H1 (cell line): ENCODE measurements around the gene TBX4. TPM values are rescaled to one million over a fixed set of nuclear protein-coding genes. Genes with fewer than 3 reads are reported as not detected.

ENCODE experiments used
- CTCF ChIA-PET: fragments of 300-600 bp; sonication (Branson Sonifier 250); formaldehyde crosslinking; loops from one replicate; lab custom pipeline; 2021; ENCODE audit not compliant: partially characterized antibody; lab: Charles Lee
- POLR2A ChIA-PET: fragments of 300-600 bp; sonication (Branson Sonifier 250); formaldehyde crosslinking; loops from one replicate; lab custom pipeline; 2021; ENCODE audit warnings: inconsistent platforms; ENCODE audit not compliant: partially characterized antibody; lab: Charles Lee
- DNase-seq, 2 experiments: peaks; one replicate each; pipeline versions ENCODE4 v3.0.0 to v3.0.0-alpha.2; 2010 to 2022; ENCODE audit warnings: low spot score in 2 of 2, low read depth in 1 of 2, mixed read lengths in 1 of 2
- FAIRE-seq: peaks from 2 replicates; lab custom pipeline; 2011; peaks lifted over from hg19 to GRCh38; lab: Jason Lieb, UNC
- H2AFZ ChIP-seq: 2 replicates; pipeline ENCODE4 v1.8.1; 2012; ENCODE audit warnings: low read length, inconsistent platforms
- H2AK5ac ChIP-seq: 2 replicates; pipeline ENCODE4 v1.6.1; 2013; ENCODE audit warnings: low read depth, low read length
- H2BK120ac ChIP-seq: replicated peaks from 2 replicates; pipeline ENCODE3; 2013; ENCODE audit warnings: low read depth, low read length, inconsistent platforms
- H2BK12ac ChIP-seq: 2 replicates; pipeline ENCODE4 v1.6.1; 2013; ENCODE audit warnings: low read depth, low read length
- H2BK15ac ChIP-seq: 2 replicates; pipeline ENCODE4 v1.6.1; 2013; ENCODE audit warnings: low read length
- H2BK20ac ChIP-seq: 2 replicates; pipeline ENCODE4 v1.6.1; 2013; ENCODE audit warnings: low read length
- H2BK5ac ChIP-seq: 2 replicates; pipeline ENCODE4 v1.6.1; 2013; ENCODE audit warnings: low read depth, low read length
- H3K14ac ChIP-seq: 2 replicates; pipeline ENCODE4 v1.6.1; 2013; ENCODE audit warnings: inconsistent platforms; ENCODE audit not compliant: insufficient read length
- H3K18ac ChIP-seq: 2 replicates; pipeline ENCODE4 v1.6.1; 2013; ENCODE audit warnings: low read length; ENCODE audit errors: extremely low read depth
- H3K23ac ChIP-seq: 2 replicates; pipeline ENCODE4 v1.6.1; 2013; ENCODE audit warnings: inconsistent platforms; ENCODE audit not compliant: insufficient read length
- H3K23me2 ChIP-seq: 2 replicates; pipeline ENCODE4 v1.6.1; 2013; ENCODE audit warnings: low read depth, low read length
- H3K27ac ChIP-seq: 2 replicates; pipeline ENCODE4 v1.6.1; 2011; ENCODE audit warnings: low read depth, low read length, inconsistent platforms
- H3K27me3 ChIP-seq, 4 experiments: replicated peaks in 1 of 4; 1 replicate in 1 of 4; 2 replicates in 3 of 4; pipeline versions ENCODE4 v1.6.1 to v1.8.1; 2011 to 2013; ENCODE audit warnings: low read length in 3 of 4, mild to moderate bottlenecking in 3 of 4, inconsistent platforms in 2 of 4, mixed read lengths in 2 of 4, moderate library complexity in 1 of 4; ENCODE audit not compliant: control insufficient read depth in 3 of 4, insufficient read depth in 3 of 4; ENCODE audit errors: extremely low read depth in 1 of 4
- H3K36me3 ChIP-seq, 4 experiments: 2 replicates each; pipeline versions ENCODE4 v1.6.1 to v1.8.1; 2011 to 2013; ENCODE audit warnings: mild to moderate bottlenecking in 4 of 4, low read length in 3 of 4, moderate library complexity in 2 of 4, control low read depth in 1 of 4, inconsistent platforms in 1 of 4; ENCODE audit not compliant: insufficient read depth in 4 of 4, control insufficient read depth in 2 of 4
- H3K4ac ChIP-seq: replicated peaks from 2 replicates; pipeline ENCODE3; 2013; ENCODE audit warnings: low read length, low read depth, mixed read lengths, inconsistent platforms; ENCODE audit not compliant: insufficient read length
- H3K4me1 ChIP-seq, 4 experiments: replicated peaks in 1 of 4; 1 replicate in 1 of 4; 2 replicates in 3 of 4; pipeline versions ENCODE4 v1.6.1 to v1.8.1; 2011 to 2013; ENCODE audit warnings: low read length in 3 of 4, inconsistent platforms in 2 of 4, mixed read lengths in 1 of 4; ENCODE audit not compliant: insufficient read depth in 4 of 4, control insufficient read depth in 3 of 4
- H3K4me2 ChIP-seq, 2 experiments: 2 replicates each; pipeline versions ENCODE4 v1.6.1 to v1.8.1; 2011 to 2013; ENCODE audit warnings: low read depth in 2 of 2, low read length in 2 of 2, control low read depth in 1 of 2, inconsistent platforms in 1 of 2, mild to moderate bottlenecking in 1 of 2; ENCODE audit not compliant: insufficient read depth in 1 of 2
- H3K4me3 ChIP-seq, 4 experiments: fragments of 200-600, 300-600 bp in 1 of 4; sonication (generic), shearing (Covaris generic), sonication (Bioruptor Twin) in 1 of 4; 2 replicates each; pipeline versions ENCODE4 v1.5.1 to v1.8.1; 2011 to 2016; ENCODE audit warnings: low read length in 4 of 4, low read depth in 3 of 4, control low read depth in 2 of 4, inconsistent platforms in 2 of 4, mild to moderate bottlenecking in 2 of 4, mixed read lengths in 1 of 4, moderate library complexity in 1 of 4; ENCODE audit not compliant: insufficient read depth in 2 of 4; ENCODE audit errors: extremely low read depth in 1 of 4
- H3K56ac ChIP-seq: replicated peaks from 2 replicates; pipeline ENCODE3; 2013; ENCODE audit warnings: low read depth, mild to moderate bottlenecking, mixed read lengths, low read length, inconsistent platforms; ENCODE audit not compliant: insufficient read length
- H3K79me1 ChIP-seq: 2 replicates; pipeline ENCODE4 v1.6.1; 2013; ENCODE audit warnings: low read depth, low read length, control low read depth
- H3K79me2 ChIP-seq, 2 experiments: 2 replicates each; pipeline versions ENCODE4 v1.6.1 to v1.8.1; 2012 to 2013; ENCODE audit warnings: low read length in 2 of 2, mild to moderate bottlenecking in 2 of 2, inconsistent platforms in 1 of 2; ENCODE audit not compliant: insufficient read depth in 2 of 2, control insufficient read depth in 1 of 2
- H3K9ac ChIP-seq, 4 experiments: replicated peaks in 1 of 4; 1 replicate in 1 of 4; 2 replicates in 3 of 4; pipeline versions ENCODE4 v1.6.1 to v1.8.1; 2011 to 2013; ENCODE audit warnings: low read depth in 3 of 4, low read length in 3 of 4, control low read depth in 2 of 4, mild to moderate bottlenecking in 2 of 4, moderate library complexity in 2 of 4, inconsistent platforms in 1 of 4; ENCODE audit errors: extremely low read depth in 1 of 4
- H3K9me3 ChIP-seq, 2 experiments: 2 replicates each; pipeline versions ENCODE4 v1.6.1 to v1.8.1; 2012 to 2013; ENCODE audit warnings: mild to moderate bottlenecking in 2 of 2, moderate library complexity in 2 of 2, control low read depth in 1 of 2, inconsistent platforms in 1 of 2, low read depth in 1 of 2, low read length in 1 of 2, mixed read lengths in 1 of 2; ENCODE audit not compliant: insufficient read depth in 2 of 2
- H4K20me1 ChIP-seq, 2 experiments: replicated peaks in 1 of 2; 2 replicates each; pipeline versions ENCODE3 to v1.8.1; 2011 to 2013; ENCODE audit warnings: inconsistent platforms in 2 of 2, low read length in 2 of 2, mild to moderate bottlenecking in 1 of 2; ENCODE audit not compliant: insufficient read depth in 2 of 2, control insufficient read depth in 1 of 2
- H4K5ac ChIP-seq: 2 replicates; pipeline ENCODE4 v1.6.1; 2013; ENCODE audit warnings: low read length, low read depth, mixed read lengths, inconsistent platforms; ENCODE audit not compliant: insufficient read length
- H4K8ac ChIP-seq: 2 replicates; pipeline ENCODE4 v1.8.0; 2013; ENCODE audit warnings: mild to moderate bottlenecking, moderate library complexity, low read length, inconsistent platforms; ENCODE audit not compliant: insufficient read depth; ENCODE audit errors: extremely low read depth
- H4K91ac ChIP-seq: replicated peaks from 2 replicates; pipeline ENCODE3; 2013; ENCODE audit warnings: low read length, mixed read lengths, inconsistent platforms; ENCODE audit not compliant: insufficient read length
- BCL11A ChIP-seq, 2 experiments: IDR thresholded peaks; one replicate each; pipeline ENCODE4 v1.6.1; 2011; ENCODE audit warnings: low read depth in 2 of 2, low read length in 2 of 2, mild to moderate bottlenecking in 2 of 2
- CBX8 ChIP-seq: fragments of 300-800, 300-1000 bp; sonication (generic); IDR thresholded peaks from 2 replicates; pipeline ENCODE4 v1.7.1; 2016; ENCODE audit warnings: low read depth, low read length, borderline replicate concordance
- CHD1 ChIP-seq: IDR thresholded peaks from 2 replicates; pipeline ENCODE4 v1.6.1; 2012; ENCODE audit warnings: low read depth, low read length, improper control_type of control experiment
- CHD2 ChIP-seq: IDR thresholded peaks from 2 replicates; pipeline ENCODE4 v1.6.1; 2012; ENCODE audit warnings: low read length, improper control_type of control experiment
- KDM4A ChIP-seq: IDR thresholded peaks from one replicate; pipeline ENCODE4 v1.7.1; 2012; ENCODE audit warnings: low read depth, mild to moderate bottlenecking, moderate library complexity, low read length, inconsistent platforms; ENCODE audit not compliant: severe bottlenecking
- PHF8 ChIP-seq: fragments of 200-600 bp; sonication (generic); conservative IDR thresholded peaks from 2 replicates; pipeline ENCODE4 v1.7.1; 2012; ENCODE audit warnings: low read depth, mild to moderate bottlenecking, inconsistent platforms, low read length, moderate library complexity
- POU5F1 ChIP-seq: IDR thresholded peaks from 2 replicates; pipeline ENCODE4 v1.6.1; 2011; ENCODE audit warnings: low read depth, mild to moderate bottlenecking, low read length, moderate library complexity
- RBBP5 ChIP-seq: IDR thresholded peaks from 2 replicates; pipeline ENCODE4 v1.7.1; 2012; ENCODE audit warnings: low read depth, mild to moderate bottlenecking, inconsistent platforms, low read length, moderate library complexity, borderline replicate concordance
- RFX5 ChIP-seq: IDR thresholded peaks from 2 replicates; pipeline ENCODE4 v1.6.1; 2011; ENCODE audit warnings: low read depth, low read length, improper control_type of control experiment, borderline replicate concordance
- SIRT6 ChIP-seq: IDR thresholded peaks from one replicate; pipeline ENCODE4 v1.7.1; 2012; ENCODE audit warnings: low read length, inconsistent platforms
- SP4 ChIP-seq: IDR thresholded peaks from 2 replicates; pipeline ENCODE4 v1.6.1; 2012; ENCODE audit warnings: low read length, inconsistent platforms
- WGBS, 2 experiments: shearing (Covaris generic) in 1 of 2; methylation state at CpG; one replicate each; pipeline versions ENCODE4 v1.1.6 to v1.1.7; 2013 to 2015; ENCODE audit warnings: low lambda C conversion rate in 2 of 2, mixed read lengths in 2 of 2, inconsistent platforms in 1 of 2, low coverage in 1 of 2, missing lambda C conversion rate in 1 of 2; ENCODE audit not compliant: insufficient replicate concordance in 2 of 2, insufficient coverage in 1 of 2, insufficient read length in 1 of 2; ENCODE audit errors: extremely low coverage in 1 of 2, missing lambda C conversion rate in 1 of 2; 5-methylcytosine and 5-hydroxymethylcytosine counted together
- polyA plus RNA-seq, 7 experiments: library from polyadenylated mRNA; depleted of rRNA in 3 of 7; stranded (reverse) in 5 of 7; unstranded in 2 of 7; fragments of >200 nt in 5 of 7; fragments of 200-250 nt in 2 of 7; gene quantifications; 1 replicate in 5 of 7; 2 replicates in 1 of 7; 4 replicates in 1 of 7; pipeline versions ENCODE4 v1.2.1 to v1.2.3, GENCODE V29; 2011 to 2013; ENCODE audit warnings: missing spikeins in 2 of 7, mixed read lengths in 2 of 7
- total RNA-seq: library from RNA; stranded (reverse); fragmentation: NEBNext Ultra II Directional; extraction: Animal tissue kit (Norgen Biotek cat#: 25700); gene quantifications from 2 replicates; pipeline ENCODE4 v1.2.1, GENCODE V29; 2021

Gene TBX4
- total and polyA plus RNA-seq, 2 of the 8 experiments (the other 6 are each of a cell fraction or from before 2014, with no cell fraction given), result 0.02 TPM; not detected in 1

DNA sequence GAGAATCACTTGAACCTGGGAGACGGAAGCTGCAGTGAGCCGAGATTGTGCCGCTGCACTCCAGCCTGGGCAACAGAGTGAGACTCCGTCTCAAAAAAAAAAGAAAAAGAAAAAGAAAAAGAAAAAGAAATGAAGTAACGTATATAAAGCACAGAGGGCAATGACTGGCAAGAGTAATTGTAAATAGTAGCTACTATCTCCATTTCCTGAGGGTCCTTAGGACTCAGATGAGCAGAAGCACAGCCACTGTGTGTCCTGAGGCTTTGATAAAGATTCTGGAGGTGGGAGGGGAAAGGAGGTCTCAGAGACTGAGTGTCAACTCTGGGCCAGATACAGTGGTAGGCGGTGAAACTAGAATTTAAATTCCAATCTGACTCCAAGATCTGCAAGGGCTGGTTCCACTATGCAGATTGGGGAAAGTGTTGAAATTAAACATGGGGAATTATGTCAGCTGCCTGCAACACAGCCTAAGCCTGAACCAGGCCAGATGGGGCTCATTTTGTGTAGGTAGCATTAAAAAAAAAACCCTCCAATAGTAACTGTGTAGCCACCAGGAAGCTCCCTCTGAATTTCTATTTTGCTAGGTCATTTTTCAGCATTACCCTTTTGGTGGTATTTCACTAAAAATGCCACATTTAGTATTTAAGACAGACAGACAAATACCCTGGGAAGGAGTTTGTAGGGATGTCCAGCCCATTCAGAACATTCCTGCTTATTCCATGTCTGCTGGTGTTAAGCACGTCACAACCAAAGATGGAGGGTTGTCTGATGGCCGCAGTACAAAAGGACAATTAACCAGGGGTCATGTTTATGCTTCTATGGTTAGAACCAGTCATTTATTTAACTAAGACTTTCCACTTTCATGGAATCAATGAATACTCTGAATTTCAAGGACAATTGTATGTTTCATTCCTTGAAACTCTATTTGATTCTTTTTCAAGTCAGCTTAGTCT lies 46.1 kb downstream of the TBX4 start:
- TF ChIP-seq BCL11A (IDR thresholded peaks at IDR 0.05; ENCODE audit: low read depth in 2 of 2, low read length in 2 of 2) (no peak), RFX5 (no peak), CBX8 (no peak), SIRT6 (no peak), KDM4A (no peak), CHD1 (no peak), SP4 (no peak), CHD2 (no peak), PHF8 (no peak), POU5F1 (no peak), RBBP5 (no peak)

More for the DNA sequence above, 46.1 kb downstream of the TBX4 start:
- H2BK15ac ChIP-seq, result no peak overlapping the region
- no peak overlapping the region for H3K56ac ChIP-seq
- H3K4me2 ChIP-seq, result no peak overlapping the region
- H3K79me1 ChIP-seq, result no peaks in the 10 kb centered on the region
- no peaks in the 10 kb centered on the region for H4K20me1 ChIP-seq
- POLR2A ChIA-PET, result no interaction called here
- H3K27me3 ChIP-seq, result no peaks in the 10 kb centered on the region
- H4K91ac ChIP-seq, result no peak overlapping the region
- H4K5ac ChIP-seq, result no peak overlapping the region
- no peak overlapping the region for H3K14ac ChIP-seq
- no peak overlapping the region for H3K4ac ChIP-seq
- no peak overlapping the region for H2BK12ac ChIP-seq
- CTCF ChIA-PET, result interaction anchor here (0.6 to 2.6 kb wide), 3 partner anchors 12 to 123 kb away, joined by 3 to 10 read pairs (median 9); no protein-coding TSS in a partner anchor
- FAIRE-seq (no peak), DNase-seq (no peak)
- no peak overlapping the region for H3K4me3 ChIP-seq
- H2AK5ac ChIP-seq, result no peak overlapping the region
- H3K9me3 ChIP-seq, result no peaks in the 10 kb centered on the region
- no peak overlapping the region for H3K9ac ChIP-seq
- no peak overlapping the region for H3K23ac ChIP-seq
- no peak overlapping the region for H2BK20ac ChIP-seq
- no peak overlapping the region for H2AFZ ChIP-seq
- no peaks in the 10 kb centered on the region for H3K36me3 ChIP-seq
- H2BK120ac ChIP-seq, result no peak overlapping the region
- no peaks in the 10 kb centered on the region for H3K23me2 ChIP-seq
- no peak overlapping the region for H3K27ac ChIP-seq
- no peak overlapping the region for H3K18ac ChIP-seq
- H4K8ac ChIP-seq, result no peak overlapping the region
- no peaks in the 10 kb centered on the region for H3K79me2 ChIP-seq
- no peak overlapping the region for H2BK5ac ChIP-seq
- WGBS, 2 experiments, result 95% methylated on average over 8 of the region's 8 CpGs; no CpG with 5 or more reads in 1 of the 2 experiments
- peaks cover 0 to 3% (median 2%) of the 10 kb centered on the region in 4 experiments; a peak in 3 of 7 replicates for H3K4me1 ChIP-seq
